Right kidney (tissue), 1 donor: ENCODE results near the gene CCDC187.

Experiments used
- DNase-seq: peaks from one replicate; pipeline ENCODE4 v3.0.0-alpha.2; 2016

Gene CCDC187

DNA sequence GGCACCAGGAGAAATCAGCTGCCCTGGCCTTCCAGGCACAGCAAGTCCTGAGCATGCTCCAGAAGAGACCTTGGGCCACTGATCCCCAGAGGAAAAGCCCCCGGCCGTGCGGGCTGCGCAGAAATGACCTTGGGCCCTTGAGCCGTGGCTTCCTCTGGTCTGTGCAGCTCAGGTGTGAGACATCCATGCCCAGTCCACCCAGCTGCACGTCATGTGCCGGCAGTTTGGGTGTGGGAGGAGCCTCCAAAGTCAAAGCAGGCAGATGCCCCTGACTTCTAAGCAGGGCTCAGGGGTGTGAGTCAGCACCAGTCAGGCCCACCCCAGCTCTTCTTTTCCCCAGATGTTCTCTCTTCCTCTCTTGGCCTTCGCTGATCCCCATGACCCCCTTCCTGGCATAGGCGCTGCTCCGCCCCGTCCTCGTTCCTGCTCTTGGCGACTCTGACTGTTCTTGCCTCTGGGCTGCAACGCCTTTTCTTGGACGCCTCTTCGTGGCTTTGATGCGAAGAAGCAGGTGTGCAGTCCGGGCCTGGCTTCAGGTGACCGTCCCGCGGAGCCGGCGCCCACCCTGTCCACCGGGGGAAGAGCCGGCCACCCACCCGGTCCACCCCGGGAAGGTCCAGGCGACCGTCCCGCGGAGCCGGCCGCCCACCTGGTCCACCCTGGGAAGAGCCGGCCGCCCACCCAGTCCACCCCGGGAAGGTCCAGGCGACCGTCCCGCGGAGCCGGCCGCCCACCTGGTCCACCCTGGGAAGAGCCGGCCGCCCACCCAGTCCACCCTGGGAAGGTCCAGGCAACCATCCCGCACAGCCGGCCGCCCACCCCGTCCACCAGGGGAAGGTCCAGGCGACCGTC lies 52.4 kb downstream of the CCDC187 start:
- DNase-seq: no peak

GRCh38 chr9:136250676-136251075 lies 53.2 kb downstream of the CCDC187 start:
- DNase-seq: no peak

GRCh38 chr9:136249877-136250559 lies 53.9 kb downstream of the CCDC187 start:
- no peak for DNase-seq

GRCh38 chr9:136248951-136249876 lies 54.7 kb downstream of the CCDC187 start:
- no peak for DNase-seq

- no peak for DNase-seq
These were observed 55.8 kb downstream of the CCDC187 start for GRCh38 chr9:136247947-136248637.

DNA sequence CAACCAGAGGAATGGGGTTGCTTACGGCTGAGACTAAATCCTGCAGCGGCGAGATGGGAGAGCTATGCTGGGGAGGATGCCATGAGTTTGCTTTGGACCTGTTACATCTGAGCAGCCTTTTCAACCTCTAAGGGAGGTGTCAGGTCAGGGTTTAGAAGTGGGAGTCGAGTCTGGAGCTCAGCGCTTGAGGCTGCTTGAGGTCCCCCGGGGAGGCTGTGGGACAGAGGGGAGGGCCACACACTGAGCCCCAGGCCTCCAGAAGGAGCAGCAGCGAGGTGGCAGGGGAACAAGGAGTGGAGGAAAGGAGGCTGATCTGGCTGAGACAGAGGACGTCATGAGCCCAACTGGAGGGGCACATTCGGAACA lies 56.4 kb downstream of the CCDC187 start:
- no peak for DNase-seq

DNA sequence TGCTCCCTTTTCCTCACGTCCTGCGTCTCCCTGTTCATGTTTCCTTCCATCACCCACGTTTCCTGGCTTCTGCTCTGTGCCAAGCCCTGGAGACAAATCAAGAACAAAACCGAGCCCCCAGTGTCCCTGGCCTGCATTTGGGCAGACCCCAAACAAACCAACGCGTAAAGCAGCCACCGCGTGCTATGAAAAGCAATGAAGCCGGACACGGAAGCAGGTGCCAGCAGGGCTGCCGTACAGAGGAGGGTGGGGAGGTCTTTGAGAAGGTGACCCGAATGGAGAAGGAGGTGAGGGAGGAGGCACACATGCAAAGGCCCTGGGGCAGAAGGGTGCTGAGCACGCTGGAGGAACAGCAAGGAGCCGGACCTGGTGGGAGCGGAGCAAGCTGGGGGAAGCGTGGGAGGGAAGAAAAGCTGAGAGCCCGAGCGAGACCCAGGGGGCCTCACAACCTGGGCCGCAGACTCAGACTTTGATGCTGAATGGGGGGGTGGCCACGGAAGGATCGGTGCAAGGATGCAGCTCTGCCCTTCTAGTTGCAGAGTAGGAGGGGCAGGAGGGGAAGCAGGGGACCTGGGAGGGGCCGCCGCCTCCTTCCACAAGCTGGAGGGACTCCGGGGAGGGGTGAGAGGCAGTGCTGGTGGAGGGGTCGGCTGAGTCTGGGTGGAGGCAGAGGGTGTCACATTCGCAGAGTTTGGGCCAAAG lies 56.9 kb downstream of the CCDC187 start:
- DNase-seq: no peak

- DNase-seq: peak; percentile 58
These were observed 58.4 kb downstream of the CCDC187 start, which contains the start of gene QSOX2 for GRCh38 chr9:136245219-136246150. Gene QSOX2 (minus strand): TSS chr9:136245812. CDS start chr9:136245803, 9 bp downstream.

DNA sequence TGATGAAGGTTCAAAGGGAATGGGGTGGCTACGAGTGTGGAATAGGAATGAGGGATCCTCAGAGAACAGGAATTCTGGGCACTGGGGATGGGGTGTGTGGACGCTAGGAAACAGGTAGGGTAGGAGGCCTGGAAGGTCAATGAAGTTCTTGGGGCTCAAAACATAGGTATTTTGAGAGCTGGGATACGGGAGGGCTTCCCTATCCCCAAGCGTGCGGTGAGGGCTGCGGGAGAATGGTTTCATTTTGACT lies 59.0 kb downstream of the CCDC187 start:
- DNase-seq: no peak

- DNase-seq: no peak
These were observed 59.5 kb downstream of the CCDC187 start for GRCh38 chr9:136244122-136244968.

- no peak for DNase-seq
These were observed 60.3 kb downstream of the CCDC187 start for GRCh38 chr9:136243631-136244030.

DNA sequence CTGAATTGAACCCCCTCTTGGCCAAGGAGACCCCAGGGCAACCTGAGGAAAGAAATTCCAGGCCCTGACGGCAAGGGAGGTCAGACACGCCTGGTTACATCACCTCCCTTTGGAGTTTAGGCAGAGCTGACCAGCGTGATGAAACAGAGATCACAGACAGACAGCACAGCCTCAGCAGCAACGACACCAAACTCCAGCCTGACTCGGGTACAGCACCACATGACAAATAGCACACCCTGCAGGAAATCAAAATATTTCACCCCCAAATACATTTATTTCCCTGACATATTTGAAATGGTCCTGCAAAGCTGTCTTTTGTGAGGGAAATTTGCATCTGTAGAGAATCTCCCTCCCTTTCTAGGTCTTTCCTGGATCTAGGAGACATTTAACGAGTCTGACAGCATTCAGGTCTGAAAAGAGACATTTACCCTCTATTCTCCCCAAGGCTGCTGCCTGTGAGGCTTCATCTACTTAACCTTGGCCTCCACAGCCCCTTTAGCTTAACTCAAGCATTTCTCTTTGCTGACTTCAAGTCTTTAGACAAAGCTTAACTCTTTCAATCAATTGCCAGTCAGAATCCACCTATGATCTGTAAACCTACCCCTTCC lies 60.9 kb downstream of the CCDC187 start:
- DNase-seq: no peak

- no peak for DNase-seq
These were observed 61.6 kb downstream of the CCDC187 start for GRCh38 chr9:136242248-136242647.

- no peak for DNase-seq
These were observed 62.4 kb downstream of the CCDC187 start for GRCh38 chr9:136241542-136241941.

DNA sequence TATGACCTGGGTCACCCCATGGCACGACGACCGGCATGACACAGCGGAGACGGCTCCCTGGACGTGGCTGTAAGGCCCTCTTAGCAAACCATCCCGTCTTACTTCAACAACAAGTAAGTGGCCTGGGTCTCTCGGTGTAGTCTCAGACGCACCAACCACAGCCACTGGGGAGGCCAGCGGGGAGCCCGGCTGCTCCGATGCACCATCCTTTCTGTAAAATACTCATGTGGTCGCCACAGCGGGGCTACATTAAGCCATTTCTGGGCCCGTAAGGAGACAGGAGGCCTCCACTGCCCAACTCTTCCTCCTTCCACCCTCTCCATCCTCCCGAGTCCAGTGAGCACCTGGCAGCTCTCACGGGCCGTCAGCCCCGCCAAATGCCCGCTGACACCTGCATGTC lies 63.0 kb downstream of the CCDC187 start:
- DNase-seq: no peak

DNA sequence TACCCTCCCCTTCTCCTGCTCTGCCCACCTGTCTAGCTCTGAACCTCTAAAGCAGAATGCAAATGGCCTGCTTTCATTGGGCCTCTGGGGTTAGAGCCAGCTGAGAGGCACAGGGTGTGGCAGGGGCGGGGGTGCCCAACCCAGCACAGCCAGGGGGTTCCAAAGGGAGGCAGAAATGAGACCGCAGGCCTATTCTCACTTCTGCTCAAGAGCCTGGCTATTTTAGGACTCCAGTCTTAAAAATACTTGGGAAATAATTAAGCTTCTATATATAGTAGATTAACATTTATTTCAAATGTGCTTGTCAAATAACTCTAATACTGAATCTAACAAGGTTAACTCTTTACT lies 63.9 kb downstream of the CCDC187 start:
- no peak for DNase-seq

DNA sequence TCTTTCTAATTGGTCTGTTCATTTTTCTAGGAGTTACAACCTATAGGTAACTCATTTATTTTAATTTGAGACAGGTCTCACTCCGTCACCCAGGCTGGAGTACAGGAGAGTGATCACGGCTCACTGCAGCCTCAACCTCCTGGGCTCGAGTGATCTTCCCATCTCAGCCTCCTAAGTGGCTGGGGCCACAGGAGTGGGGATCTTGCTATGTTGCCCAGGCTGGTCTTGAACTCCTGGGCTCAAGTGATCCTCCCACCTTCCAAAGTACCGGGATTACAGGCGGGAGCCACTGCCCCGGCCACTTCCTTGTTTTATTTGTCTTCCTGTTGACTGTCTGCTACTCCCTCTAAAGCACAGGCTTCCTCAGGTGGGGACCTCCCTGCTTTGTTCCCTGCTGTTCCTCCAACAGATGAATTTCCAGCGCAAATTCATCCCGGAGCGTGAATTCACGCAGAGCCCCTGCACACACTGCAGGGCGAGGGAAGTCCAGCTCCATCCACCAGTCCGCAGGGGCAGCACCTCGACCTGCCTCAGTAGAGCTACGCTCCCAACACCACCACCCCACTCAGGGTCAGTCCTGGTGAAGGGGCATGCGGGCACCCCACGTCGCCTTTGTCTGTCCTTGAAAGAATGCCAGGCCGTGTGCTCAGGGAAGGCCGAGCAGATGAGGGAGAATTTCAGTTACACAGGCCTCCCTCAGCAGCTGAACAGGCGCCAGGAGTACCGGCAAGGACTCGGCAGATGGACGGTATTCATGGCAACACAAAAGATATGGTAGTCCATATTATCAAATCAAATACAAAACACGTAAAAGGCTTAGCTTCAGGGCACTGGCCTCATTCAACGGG lies 64.5 kb downstream of the CCDC187 start:
- DNase-seq: no peak

DNA sequence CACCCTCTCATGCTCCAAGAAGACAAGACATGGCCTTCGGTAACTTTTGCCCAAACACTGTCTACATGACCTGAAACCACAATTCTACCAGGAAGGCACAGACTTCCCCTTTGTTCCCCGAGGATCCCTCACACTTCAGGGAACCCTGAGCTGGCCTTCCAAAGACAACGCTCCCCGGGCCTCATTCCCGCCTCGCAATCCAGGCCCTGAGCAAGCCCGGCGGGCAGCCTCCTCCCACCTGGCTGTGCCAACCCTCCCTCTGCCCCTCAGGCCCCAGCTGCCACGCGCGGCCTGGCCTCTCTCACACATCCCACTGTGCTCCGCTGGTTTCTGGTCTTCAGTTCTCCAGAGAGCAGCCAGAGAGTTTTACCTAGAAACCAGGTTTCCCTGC lies 65.6 kb downstream of the CCDC187 start:
- no peak for DNase-seq
